GM18502 (cell line): ENCODE results near the gene NDUFB10.

ENCODE experiments used
- ATAC-seq: cut with Tn5 transposase; IDR thresholded peaks from one replicate; pipeline ENCODE4 v1.9.1; 2021; ENCODE audit warnings: mild to moderate bottlenecking; ENCODE audit not compliant: unreplicated experiment, poor library complexity

Gene NDUFB10

GRCh38 chr16:1982013-1982433 lies 22.7 kb downstream of the NDUFB10 start:
- no peak for ATAC-seq

GRCh38 chr16:1982991-1983543 lies 23.7 kb downstream of the NDUFB10 start:
- no peak for ATAC-seq

- peak; percentile 77 for ATAC-seq
These were observed 24.4 kb downstream of the NDUFB10 start, which contains the start of gene GFER for GRCh38 chr16:1983544-1984346. TSS of gene GFER (plus strand) at chr16:1984193. CDS start at chr16:1984219, 26 bp downstream.

GRCh38 chr16:1984347-1985225 lies 25.2 kb downstream of the NDUFB10 start:
- ATAC-seq = peak; percentile 17

- no peak for ATAC-seq
These were observed 26.3 kb downstream of the NDUFB10 start for GRCh38 chr16:1985466-1986150.

- ATAC-seq = no peak
These were observed 27.9 kb downstream of the NDUFB10 start for GRCh38 chr16:1987198-1987597.

GRCh38 chr16:1989209-1990100 lies 30.1 kb downstream of the NDUFB10 start, which contains the start of gene SYNGR3:
TSS of gene SYNGR3 (plus strand) at chr16:1989970. CDS start at chr16:1990103, 133 bp downstream.
- no peak for ATAC-seq

- ATAC-seq = no peak
These were observed 30.7 kb downstream of the NDUFB10 start for GRCh38 chr16:1990101-1990350.

- ATAC-seq = no peak
These were observed 31.2 kb downstream of the NDUFB10 start for GRCh38 chr16:1990351-1991134.

GRCh38 chr16:1991135-1991551 lies 31.8 kb downstream of the NDUFB10 start:
- ATAC-seq = no peak

GRCh38 chr16:1991588-1991947 lies 32.2 kb downstream of the NDUFB10 start:
- no peak for ATAC-seq

- ATAC-seq = peak; percentile 56
These were observed 32.8 kb downstream of the NDUFB10 start for GRCh38 chr16:1991948-1992703.

GRCh38 chr16:1992704-1993317 lies 33.5 kb downstream of the NDUFB10 start:
- ATAC-seq = no peak

GRCh38 chr16:1993731-1994131 lies 34.4 kb downstream of the NDUFB10 start:
- ATAC-seq = no peak

- ATAC-seq = no peak
These were observed 38.4 kb downstream of the NDUFB10 start for GRCh38 chr16:1997494-1998359.

- no peak for ATAC-seq
These were observed 39.1 kb downstream of the NDUFB10 start for GRCh38 chr16:1998360-1998835.
